Measurements from ENCODE around the gene FKBP2.
"Not testable (repeated sequence)": the region's sequence is repeated elsewhere in the genome, so short reads cannot be mapped to it uniquely, and the experiment has no call there.

FKBP2 gene

GRCh38 chr11:64234647-64235379 lies 6.1 kb upstream of the FKBP2 start:
- DNase-seq, result peak; percentile 45 to 50

- no peak for DNase-seq
These were observed 5.3 kb upstream of the FKBP2 start for GRCh38 chr11:64235437-64236161.

- DNase-seq, result no peak
These were observed 3.4 kb upstream of the FKBP2 start for GRCh38 chr11:64237484-64237951.

GRCh38 chr11:64238076-64238475 lies 2.8 kb upstream of the FKBP2 start:
- no peak for DNase-seq

GRCh38 chr11:64238999-64239398 lies 1.9 kb upstream of the FKBP2 start:
- DNase-seq, result peak in 1 of 2 donors; percentile 27

GRCh38 chr11:64239662-64240434 lies 1.0 kb upstream of the FKBP2 start:
- DNase-seq, result peak in 1 of 2 donors; percentile 83

- DNase-seq, result peak in 1 of 2 donors; percentile 100
These were observed 271 bp downstream of the FKBP2 start for GRCh38 chr11:64241241-64241490.

- peak; percentile 16 to 99 for DNase-seq
These were observed 838 bp downstream of the FKBP2 start for GRCh38 chr11:64241491-64242374.

GRCh38 chr11:64243236-64243854 lies 2.5 kb downstream of the FKBP2 start:
- no peak for DNase-seq

- DNase-seq, result no peak
These were observed 3.2 kb downstream of the FKBP2 start for GRCh38 chr11:64244107-64244506.

GRCh38 chr11:64244966-64245365 lies 4.1 kb downstream of the FKBP2 start:
- no peak for DNase-seq

- peak; percentile 55 to 64 for DNase-seq
These were observed 4.5 kb downstream of the FKBP2 start for GRCh38 chr11:64245401-64245796.

- DNase-seq, result peak; percentile 66 to 79
These were observed 5.1 kb downstream of the FKBP2 start for GRCh38 chr11:64245797-64246620.

- DNase-seq, result not testable (repeated sequence)
These were observed 5.7 kb downstream of the FKBP2 start for GRCh38 chr11:64246621-64246870.

GRCh38 chr11:64246871-64247728 lies 6.2 kb downstream of the FKBP2 start, which contains the start of gene PPP1R14B:
Gene PPP1R14B (minus strand): TSS chr11:64246943. CDS start chr11:64246673, 270 bp downstream.
- DNase-seq, result peak; percentile 81 to 82

- no peak for DNase-seq
These were observed 7.0 kb downstream of the FKBP2 start for GRCh38 chr11:64247729-64248531.

GRCh38 chr11:64248578-64248977 lies 7.7 kb downstream of the FKBP2 start:
- DNase-seq, result no peak

GRCh38 chr11:64249038-64249437 lies 8.1 kb downstream of the FKBP2 start:
- no peak for DNase-seq

Measured in CD4-positive, alpha-beta T cell treated with Interleukin-1 beta for 1 hour (primary cell).